ENCODE data around the gene MISP. TPM values are rescaled to one million over a fixed set of nuclear protein-coding genes. Genes with fewer than 3 reads are reported as not detected.
A peak's percentile ranks its signal among the peaks of the same experiment; 100 is the strongest.

The MISP gene
- total RNA-seq, 3 donors from 2014 or later, result 0.16 to 3.6 (median 2.5) TPM

GRCh38 chr19:711254-711653 lies 39.7 kb upstream of the MISP start:
- Histone ChIP-seq H3K4me3 (peak overlapping the region in 1 of 3 donors; percentile 98), H3K27me3 (no peaks in the 10 kb centered on the region), H3K4me1 (peaks cover 0 to 5% of the 10 kb centered on the region in 2 donors), H3K27ac (peak overlapping the region in 1 of 2 donors; percentile 94), H3K9me3 (peaks cover 0 to 4% of the 10 kb centered on the region in 2 donors), H3K36me3 (no peaks in the 10 kb centered on the region)
- TF ChIP-seq POLR2AphosphoS5 (IDR thresholded peaks at IDR 0.05), result no peak
- no peak for TF ChIP-seq CTCF (IDR thresholded peaks at IDR 0.05)
- TF ChIP-seq POLR2A (IDR thresholded peaks at IDR 0.05), result no peak
- no peak for DNase-seq (ENCODE audit: low spot score in 2 of 2)
- intact Hi-C loops (cut with DNase I; ENCODE audit: low total_unique reads), result no loop called here

GRCh38 chr19:715347-715746 lies 35.6 kb upstream of the MISP start:
- no peak for DNase-seq (ENCODE audit: low spot score in 2 of 2)
- H3K4me3 ChIP-seq, result no peak overlapping the region
- TF ChIP-seq POLR2A (IDR thresholded peaks at IDR 0.05) (no peak), POLR2AphosphoS5 (IDR thresholded peaks at IDR 0.05) (no peak), CTCF (IDR thresholded peaks at IDR 0.05) (no peak)

GRCh38 chr19:718251-718951 lies 32.5 kb upstream of the MISP start:
- Histone ChIP-seq H3K36me3 (no peaks in the 10 kb centered on the region), H3K4me1 (no peaks in the 10 kb centered on the region), H3K9me3 (peaks cover 0 to 4% of the 10 kb centered on the region in 2 donors), H3K4me3 (peak overlapping the region in 1 of 3 donors; percentile 54), H3K27ac (peak overlapping the region; percentile 71 to 90), H3K27me3 (peaks cover 0 to 5% of the 10 kb centered on the region in 2 donors)
- no peak for TF ChIP-seq POLR2A (IDR thresholded peaks at IDR 0.05)
- TF ChIP-seq CTCF (IDR thresholded peaks at IDR 0.05), result no peak
- TF ChIP-seq POLR2AphosphoS5 (IDR thresholded peaks at IDR 0.05), result no peak
- intact Hi-C loops (cut with DNase I; ENCODE audit: low total_unique reads), result no loop called here
- no peak for DNase-seq (ENCODE audit: low spot score in 2 of 2)

More at GRCh38 chr19:715347-715746, 35.6 kb upstream of the MISP start:
- H3K27me3 ChIP-seq, result peaks cover 0 to 5% of the 10 kb centered on the region in 2 donors
- intact Hi-C loops (cut with DNase I; ENCODE audit: low total_unique reads), result no loop called here
- H3K36me3 ChIP-seq, result no peaks in the 10 kb centered on the region
- peaks cover 0 to under 1% of the 10 kb centered on the region in 2 donors for H3K4me1 ChIP-seq
- peaks cover 0 to 4% of the 10 kb centered on the region in 2 donors for H3K9me3 ChIP-seq
- H3K27ac ChIP-seq, result no peak overlapping the region

GRCh38 chr19:718991-719512 lies 31.9 kb upstream of the MISP start:
- TF ChIP-seq POLR2AphosphoS5 (IDR thresholded peaks at IDR 0.05) (peak in 1 of 3 donors; percentile 78), POLR2A (IDR thresholded peaks at IDR 0.05) (no peak)
- intact Hi-C loops (cut with DNase I; ENCODE audit: low total_unique reads), result no loop called here
- no peak for DNase-seq (ENCODE audit: low spot score in 2 of 2)
- no peaks in the 10 kb centered on the region for H3K36me3 ChIP-seq
- H3K4me3 ChIP-seq, result peak overlapping the region; percentile 20 to 54 (median 22)
- H3K9me3 ChIP-seq, result peaks cover 0 to 4% of the 10 kb centered on the region in 2 donors
- H3K27ac ChIP-seq, result peak overlapping the region; percentile 71 to 90
- peaks cover 0 to 5% of the 10 kb centered on the region in 2 donors for H3K27me3 ChIP-seq
- no peaks in the 10 kb centered on the region for H3K4me1 ChIP-seq

GRCh38 chr19:719636-720344 lies 31.1 kb upstream of the MISP start:
- Histone ChIP-seq H3K4me1 (no peaks in the 10 kb centered on the region), H3K27ac (peak overlapping the region; percentile 71 to 90), H3K36me3 (no peaks in the 10 kb centered on the region), H3K27me3 (peaks cover 0 to 5% of the 10 kb centered on the region in 2 donors), H3K4me3 (peak overlapping the region; percentile 20 to 54 (median 22)), H3K9me3 (peaks cover 0 to 4% of the 10 kb centered on the region in 2 donors)
- intact Hi-C loops (cut with DNase I; ENCODE audit: low total_unique reads), result no loop called here
- DNase-seq (ENCODE audit: low spot score in 2 of 2), result no peak
- TF ChIP-seq CTCF (IDR thresholded peaks at IDR 0.05), result no peak
- no peak for TF ChIP-seq POLR2AphosphoS5 (IDR thresholded peaks at IDR 0.05)
- TF ChIP-seq POLR2A (IDR thresholded peaks at IDR 0.05), result no peak

All from breast epithelium (tissue), 4 donors.